ENCODE data around the gene CARD6. TPM values are rescaled to one million over a fixed set of nuclear protein-coding genes. Genes with fewer than 3 reads are reported as not detected.
"Not testable (repeated sequence)": the region's sequence is repeated elsewhere in the genome, so short reads cannot be mapped to it uniquely, and the experiment has no call there.

CARD6 gene
- total RNA-seq, 1 experiment from 2014 or later: 0.49 TPM

DNA sequence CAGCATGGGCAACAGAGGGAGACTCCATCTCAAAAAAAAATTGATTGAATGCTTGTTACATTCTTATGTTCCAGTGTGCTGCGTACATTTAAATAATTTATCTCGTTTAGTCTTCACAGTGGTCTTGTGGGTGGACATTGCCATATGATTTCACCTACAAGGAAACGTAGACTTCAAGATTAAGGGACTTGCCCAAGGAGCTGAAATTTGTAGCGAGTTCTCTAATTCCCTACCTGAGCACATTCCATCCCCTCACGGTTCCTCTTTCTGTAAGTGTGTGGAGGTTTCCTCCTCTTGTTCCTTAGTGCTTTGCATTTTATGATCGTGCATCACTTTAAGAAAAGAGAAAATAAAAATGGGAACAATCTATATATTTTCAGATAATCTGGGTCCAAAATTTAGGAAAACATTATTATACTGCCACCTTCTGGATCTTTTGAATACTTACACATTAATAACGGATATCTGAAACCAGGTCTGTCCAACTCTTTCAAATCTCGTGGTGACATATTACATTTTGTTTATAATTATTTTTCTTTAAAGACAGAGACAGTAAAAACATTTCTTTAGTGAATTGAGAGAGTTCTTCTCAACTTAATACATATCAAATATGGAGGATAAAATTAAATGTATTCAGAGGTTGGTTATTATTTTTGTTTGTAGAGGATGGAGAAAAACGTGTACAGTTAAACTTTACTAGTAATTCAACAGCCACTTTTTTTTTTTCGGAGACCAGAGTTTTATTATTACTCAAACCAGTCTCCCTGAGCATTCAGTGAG lies 38.2 kb downstream of the CARD6 start:
- CTCF ChIA-PET: interaction anchor here (0.6 kb wide), 1 partner anchor 272 kb away, joined by 3 read pairs; no protein-coding TSS in a partner anchor
- H3K4me1 ChIP-seq (ENCODE audit: control insufficient read depth, insufficient read depth, low read length): no peaks in the 10 kb centered on the region; the same call in 1 of the 2 replicates
- ATAC-seq (peak; percentile 74; the same call in 1 of the 2 replicates), DNase-seq (ENCODE audit: low read depth, low spot score) (peak; percentile 38)
- intact Hi-C loops (cut with micrococcal nuclease; ENCODE audit: unreplicated experiment): loop anchor here (5.0 to 10.0 kb wide), 2 partner anchors 122 to 1305 kb away; partner anchors contain the start of gene TTC33
- no peaks in the 10 kb centered on the region for H3K27me3 ChIP-seq (ENCODE audit: control insufficient read depth, insufficient read depth, low read length)
- BruUV-seq (replicated peaks): no TSS peak
- TF ChIP-seq, protein P1, sequence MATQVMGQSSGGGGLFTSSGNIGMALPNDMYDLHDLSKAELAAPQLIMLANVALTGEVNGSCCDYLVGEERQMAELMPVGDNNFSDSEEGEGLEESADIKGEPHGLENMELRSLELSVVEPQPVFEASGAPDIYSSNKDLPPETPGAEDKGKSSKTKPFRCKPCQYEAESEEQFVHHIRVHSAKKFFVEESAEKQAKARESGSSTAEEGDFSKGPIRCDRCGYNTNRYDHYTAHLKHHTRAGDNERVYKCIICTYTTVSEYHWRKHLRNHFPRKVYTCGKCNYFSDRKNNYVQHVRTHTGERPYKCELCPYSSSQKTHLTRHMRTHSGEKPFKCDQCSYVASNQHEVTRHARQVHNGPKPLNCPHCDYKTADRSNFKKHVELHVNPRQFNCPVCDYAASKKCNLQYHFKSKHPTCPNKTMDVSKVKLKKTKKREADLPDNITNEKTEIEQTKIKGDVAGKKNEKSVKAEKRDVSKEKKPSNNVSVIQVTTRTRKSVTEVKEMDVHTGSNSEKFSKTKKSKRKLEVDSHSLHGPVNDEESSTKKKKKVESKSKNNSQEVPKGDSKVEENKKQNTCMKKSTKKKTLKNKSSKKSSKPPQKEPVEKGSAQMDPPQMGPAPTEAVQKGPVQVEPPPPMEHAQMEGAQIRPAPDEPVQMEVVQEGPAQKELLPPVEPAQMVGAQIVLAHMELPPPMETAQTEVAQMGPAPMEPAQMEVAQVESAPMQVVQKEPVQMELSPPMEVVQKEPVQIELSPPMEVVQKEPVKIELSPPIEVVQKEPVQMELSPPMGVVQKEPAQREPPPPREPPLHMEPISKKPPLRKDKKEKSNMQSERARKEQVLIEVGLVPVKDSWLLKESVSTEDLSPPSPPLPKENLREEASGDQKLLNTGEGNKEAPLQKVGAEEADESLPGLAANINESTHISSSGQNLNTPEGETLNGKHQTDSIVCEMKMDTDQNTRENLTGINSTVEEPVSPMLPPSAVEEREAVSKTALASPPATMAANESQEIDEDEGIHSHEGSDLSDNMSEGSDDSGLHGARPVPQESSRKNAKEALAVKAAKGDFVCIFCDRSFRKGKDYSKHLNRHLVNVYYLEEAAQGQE (IDR thresholded peaks at IDR 0.05; ENCODE audit: insufficient read depth in 1 of 2, low read depth in 2 of 2, low read length in 1 of 2): no peak
- TF ChIP-seq TCF7L2 (IDR thresholded peaks at IDR 0.05; ENCODE audit: low read depth, low read length): no peak
- TF ChIP-seq SIN3A (IDR thresholded peaks at IDR 0.05; ENCODE audit: borderline replicate concordance, insufficient read depth, low read depth, low read length): no peak
- TF ChIP-seq CTCF (IDR thresholded peaks at IDR 0.05): peak; percentile 64; the same call in 1 of the 2 replicates
- TF ChIP-seq POLR2AphosphoS5 (IDR thresholded peaks at IDR 0.05; ENCODE audit: low read depth, low read length): no peak
- no peak overlapping the region for H3K4me3 ChIP-seq (ENCODE audit: low read depth in 2 of 2, low read length in 2 of 2)
- H3K36me3 ChIP-seq (ENCODE audit: control insufficient read depth, insufficient read depth, low read length): no peaks in the 10 kb centered on the region
- in situ Hi-C loops (cut with HindIII; ENCODE audit: low pct_unique_long_range_greater_than_20kb, low sequenced_read_pairs): no loop called here
- POLR2A ChIA-PET: no interaction called here
- peaks cover 8% of the 10 kb centered on the region; the same call in 1 of the 2 replicates for H3K9me3 ChIP-seq (ENCODE audit: control insufficient read depth, insufficient read depth, low read depth, low read length)
- H3K27ac ChIP-seq (ENCODE audit: low read length): no peak overlapping the region

DNA sequence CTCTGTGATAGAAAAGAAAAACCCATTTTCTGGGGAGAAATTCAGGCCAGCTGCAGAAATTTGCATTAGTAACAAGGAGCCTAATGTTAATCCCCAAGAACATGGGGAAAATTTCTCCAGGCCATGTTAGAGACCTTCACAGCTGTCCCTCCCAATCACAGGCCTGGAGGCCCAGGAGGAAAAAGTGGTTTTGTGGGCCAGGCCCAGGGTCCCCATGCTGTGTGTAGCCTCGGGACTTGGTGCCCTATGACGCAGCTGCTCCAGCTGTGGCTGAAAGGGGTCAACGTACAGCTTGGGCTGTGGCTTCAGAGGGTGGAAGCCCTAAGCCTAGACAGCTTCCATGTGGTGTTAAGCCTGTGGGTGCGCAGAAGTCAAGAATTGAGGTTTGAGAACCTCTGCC lies 41.1 kb downstream of the CARD6 start:
- in situ Hi-C loops (cut with HindIII; ENCODE audit: low pct_unique_long_range_greater_than_20kb, low sequenced_read_pairs): no loop called here
- CTCF ChIA-PET: no interaction called here
- no peak for DNase-seq (ENCODE audit: low read depth, low spot score)
- TF ChIP-seq, protein P1 (IDR thresholded peaks at IDR 0.05; ENCODE audit: insufficient read depth in 1 of 2, low read depth in 2 of 2, low read length in 1 of 2): no peak
- TF ChIP-seq CTCF (IDR thresholded peaks at IDR 0.05) (no peak), SIN3A (IDR thresholded peaks at IDR 0.05; ENCODE audit: borderline replicate concordance, insufficient read depth, low read depth, low read length) (no peak), POLR2AphosphoS5 (IDR thresholded peaks at IDR 0.05; ENCODE audit: low read depth, low read length) (no peak), TCF7L2 (IDR thresholded peaks at IDR 0.05; ENCODE audit: low read depth, low read length) (no peak)
- Histone ChIP-seq H3K36me3 (ENCODE audit: control insufficient read depth, insufficient read depth, low read length) (no peaks in the 10 kb centered on the region), H3K4me1 (ENCODE audit: control insufficient read depth, insufficient read depth, low read length) (no peaks in the 10 kb centered on the region; the same call in 1 of the 2 replicates), H3K4me3 (ENCODE audit: low read depth in 2 of 2, low read length in 2 of 2) (no peak overlapping the region), H3K9me3 (ENCODE audit: control insufficient read depth, insufficient read depth, low read depth, low read length) (peaks cover 2% of the 10 kb centered on the region; the same call in 1 of the 2 replicates), H3K27ac (ENCODE audit: low read length) (no peak overlapping the region), H3K27me3 (ENCODE audit: control insufficient read depth, insufficient read depth, low read length) (no peaks in the 10 kb centered on the region)
- POLR2A ChIA-PET: no interaction called here
- BruUV-seq (replicated peaks): no TSS peak
- no peak for ATAC-seq
- intact Hi-C loops (cut with micrococcal nuclease; ENCODE audit: unreplicated experiment): no loop called here

- H3K27ac ChIP-seq (ENCODE audit: low read length); POLR2A ChIA-PET; H3K27me3 ChIP-seq (ENCODE audit: control insufficient read depth, insufficient read depth, low read length); H3K36me3 ChIP-seq (ENCODE audit: control insufficient read depth, insufficient read depth, low read length); H3K4me3 ChIP-seq (ENCODE audit: low read depth in 2 of 2, low read length in 2 of 2); CTCF ChIA-PET; intact Hi-C loops (cut with micrococcal nuclease; ENCODE audit: unreplicated experiment); BruUV-seq (replicated peaks); in situ Hi-C loops (cut with HindIII; ENCODE audit: low pct_unique_long_range_greater_than_20kb, low sequenced_read_pairs); H3K4me1 ChIP-seq (ENCODE audit: control insufficient read depth, insufficient read depth, low read length); H3K9me3 ChIP-seq (ENCODE audit: control insufficient read depth, insufficient read depth, low read depth, low read length); DNase-seq (ENCODE audit: low read depth, low spot score); ATAC-seq: not testable (repeated sequence)
Measured at GRCh38 chr5:40883051-40883450, 41.9 kb downstream of the CARD6 start.

Measured in Panc1 (cell line).